ENCODE data around the gene HSD17B11.

GRCh38 chr4:87321888-87322287, 69.1 kb downstream of the HSD17B11 start:
- TF ChIP-seq CTCF (conservative IDR thresholded peaks at IDR 0.05 in 1 of 2, IDR thresholded peaks at IDR 0.05 in 1 of 2; ENCODE audit: extremely low read depth in 1 of 2, insufficient read depth in 1 of 2, low read depth in 1 of 2, low read length in 2 of 2) (no peak), EZH2 (IDR thresholded peaks at IDR 0.05; ENCODE audit: borderline replicate concordance, low read length) (no peak)
